ENCODE measurements around the gene ADORA2B.
"Not testable (repeated sequence)": the region's sequence is repeated elsewhere in the genome, so short reads cannot be mapped to it uniquely, and the experiment has no call there.

ADORA2B gene

DNA sequence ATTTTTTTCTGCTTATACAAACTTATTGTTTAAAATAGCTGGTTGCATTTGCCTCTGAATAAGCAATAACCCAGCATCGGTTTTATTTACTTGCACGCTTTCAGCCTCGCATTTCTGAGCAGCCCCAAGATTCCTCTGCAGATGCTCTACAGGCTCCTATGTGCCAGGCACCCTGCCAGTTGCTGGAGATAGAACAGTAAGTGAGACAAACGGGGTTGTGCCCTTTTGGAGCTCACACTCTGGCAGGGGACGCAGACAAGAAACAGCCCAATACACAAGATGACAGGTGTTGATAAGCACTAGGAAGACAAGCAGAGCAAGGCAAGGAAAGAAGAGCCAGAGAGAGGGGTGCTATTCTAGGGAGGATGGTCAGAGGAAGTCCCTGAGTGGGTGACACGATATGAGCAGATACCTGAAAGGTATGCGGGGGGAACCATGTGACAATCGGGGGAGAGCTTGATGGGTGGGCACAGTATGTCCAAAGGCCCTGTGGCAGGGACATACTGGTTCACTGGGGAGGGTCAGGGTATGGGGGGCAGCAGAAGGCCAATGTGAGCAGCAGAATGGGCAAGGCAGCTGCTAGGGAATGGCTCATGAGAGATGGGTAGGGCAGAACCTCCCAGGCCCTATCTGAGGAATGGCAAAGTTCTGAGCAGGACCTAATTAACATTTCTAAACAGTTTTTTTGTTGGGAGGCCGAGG is 18.7 kb upstream of the ADORA2B start:
- DNase-seq = no peak

DNA sequence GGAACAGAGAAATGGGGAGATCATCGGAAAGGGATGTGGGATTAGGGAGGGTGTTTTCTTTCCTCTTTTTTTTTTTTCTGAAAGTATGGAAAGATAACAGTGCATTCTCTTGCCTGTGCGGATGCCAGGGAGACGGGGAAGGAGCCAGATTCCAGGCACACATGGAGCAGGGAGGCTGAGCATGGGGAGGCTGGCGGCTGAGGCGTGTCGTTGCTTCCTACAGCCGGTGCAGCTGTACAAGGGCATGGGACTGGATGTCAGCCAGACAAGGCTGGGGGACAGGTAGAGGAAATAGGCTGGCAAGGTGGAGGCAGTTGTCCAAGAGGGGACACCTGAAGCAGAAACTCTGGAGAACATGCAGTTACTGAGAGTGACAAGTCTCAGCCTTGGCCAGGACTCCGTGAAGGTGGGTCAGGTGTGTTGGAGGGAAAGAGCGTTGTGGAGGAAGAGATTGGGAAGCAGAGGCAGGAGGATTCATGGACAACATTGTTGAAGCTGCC is 16.6 kb upstream of the ADORA2B start:
- DNase-seq = no peak

- DNase-seq = no peak
These were observed 15.0 kb upstream of the ADORA2B start for GRCh38 chr17:15929941-15930340.

- no peak for DNase-seq
These were observed 14.5 kb upstream of the ADORA2B start for GRCh38 chr17:15930426-15930825.

DNA sequence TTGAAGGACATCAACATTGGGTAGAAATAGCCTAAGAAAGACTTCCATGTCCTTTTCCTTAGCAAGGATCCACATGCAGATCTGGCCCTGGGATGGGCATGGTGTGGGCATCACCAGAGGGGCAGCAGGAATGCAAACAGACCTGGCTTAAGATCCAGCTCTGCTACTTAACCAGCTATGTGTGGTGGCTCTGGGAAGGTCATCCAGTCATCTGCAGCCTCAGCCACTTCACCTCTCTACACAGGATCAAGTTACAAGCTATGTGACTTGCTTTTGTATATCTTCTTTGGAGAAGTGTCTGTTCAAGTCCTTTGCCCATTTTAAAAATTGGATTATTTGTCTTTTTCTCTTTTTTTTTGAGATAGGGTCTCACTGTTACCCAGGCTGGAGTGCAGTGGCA is 13.5 kb upstream of the ADORA2B start:
- DNase-seq = no peak

DNA sequence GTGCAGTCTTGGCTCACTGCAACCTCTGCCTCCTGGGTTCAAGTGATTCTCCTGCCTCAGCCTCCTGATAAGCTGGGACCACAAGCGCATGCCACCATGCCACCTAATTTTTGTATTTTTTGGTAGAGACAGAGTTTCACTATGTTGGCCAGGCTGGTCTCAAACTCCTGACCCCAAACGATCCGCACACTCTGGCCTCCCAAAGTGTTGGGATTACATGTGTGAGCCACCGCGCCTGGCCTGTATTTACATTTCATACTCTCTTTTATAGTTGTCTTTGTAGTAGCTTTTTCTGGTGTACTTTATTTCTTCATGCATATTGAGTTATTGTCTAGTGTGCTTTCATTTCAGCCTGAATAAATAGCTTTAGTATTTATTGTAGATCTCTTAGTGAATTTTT is 10.1 kb upstream of the ADORA2B start:
- no peak for DNase-seq

DNA sequence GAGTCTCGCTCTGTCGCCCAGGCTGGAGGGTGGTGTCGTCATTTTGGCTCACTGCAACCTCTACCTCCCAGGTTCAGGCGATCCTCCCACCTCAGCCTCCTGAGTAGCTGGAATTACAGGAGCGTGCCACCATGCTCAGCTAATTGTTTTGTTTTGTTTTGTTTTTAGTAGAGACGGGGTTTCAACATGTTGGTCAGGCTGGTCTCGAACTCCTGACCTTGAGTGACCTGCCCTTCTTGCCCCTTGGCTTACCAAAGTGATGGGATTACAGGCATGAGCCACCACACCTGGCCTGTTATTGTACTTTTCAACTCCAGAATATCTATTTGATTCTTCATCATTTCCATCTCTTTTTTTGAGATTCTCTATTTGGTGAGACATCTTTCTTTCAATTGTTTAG is 9.0 kb upstream of the ADORA2B start:
- no peak for DNase-seq

GRCh38 chr17:15936481-15936880 is 8.4 kb upstream of the ADORA2B start:
- not testable (repeated sequence) for DNase-seq

- DNase-seq = no peak
These were observed 3.1 kb upstream of the ADORA2B start for GRCh38 chr17:15941781-15942180.

DNA sequence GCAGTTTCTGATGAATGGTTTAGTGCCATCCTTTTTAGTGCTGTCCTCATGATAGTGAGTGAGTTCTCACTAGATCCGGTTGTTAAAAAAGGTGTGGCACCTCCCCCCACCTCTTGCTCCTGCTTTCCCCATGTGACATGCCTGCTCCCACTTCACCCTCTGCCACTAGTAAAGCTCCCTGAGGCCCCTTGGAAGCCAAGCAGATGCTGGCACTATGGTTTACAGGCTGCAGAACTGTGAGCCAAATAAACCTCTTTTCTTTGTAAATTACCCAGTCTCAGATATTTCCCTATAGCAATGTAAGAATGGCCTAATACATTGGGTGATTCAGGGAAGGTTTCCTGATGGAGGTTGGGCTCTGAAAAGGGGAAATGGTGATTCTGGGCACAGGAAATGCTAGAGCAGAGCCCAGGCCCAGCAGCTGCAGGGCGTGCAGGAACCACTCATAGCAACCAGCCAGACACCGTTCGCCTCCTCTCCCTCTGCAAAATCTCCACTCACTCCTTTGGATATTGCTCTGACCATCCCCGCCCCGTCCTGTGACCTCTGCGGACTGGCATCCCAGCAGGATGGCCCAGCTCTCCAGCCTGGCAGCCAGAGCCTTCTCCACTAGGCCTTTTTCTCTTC is 2.6 kb upstream of the ADORA2B start:
- DNase-seq = no peak

GRCh38 chr17:15943971-15944758 is 765 bp upstream of the ADORA2B start:
- no peak for DNase-seq

DNA sequence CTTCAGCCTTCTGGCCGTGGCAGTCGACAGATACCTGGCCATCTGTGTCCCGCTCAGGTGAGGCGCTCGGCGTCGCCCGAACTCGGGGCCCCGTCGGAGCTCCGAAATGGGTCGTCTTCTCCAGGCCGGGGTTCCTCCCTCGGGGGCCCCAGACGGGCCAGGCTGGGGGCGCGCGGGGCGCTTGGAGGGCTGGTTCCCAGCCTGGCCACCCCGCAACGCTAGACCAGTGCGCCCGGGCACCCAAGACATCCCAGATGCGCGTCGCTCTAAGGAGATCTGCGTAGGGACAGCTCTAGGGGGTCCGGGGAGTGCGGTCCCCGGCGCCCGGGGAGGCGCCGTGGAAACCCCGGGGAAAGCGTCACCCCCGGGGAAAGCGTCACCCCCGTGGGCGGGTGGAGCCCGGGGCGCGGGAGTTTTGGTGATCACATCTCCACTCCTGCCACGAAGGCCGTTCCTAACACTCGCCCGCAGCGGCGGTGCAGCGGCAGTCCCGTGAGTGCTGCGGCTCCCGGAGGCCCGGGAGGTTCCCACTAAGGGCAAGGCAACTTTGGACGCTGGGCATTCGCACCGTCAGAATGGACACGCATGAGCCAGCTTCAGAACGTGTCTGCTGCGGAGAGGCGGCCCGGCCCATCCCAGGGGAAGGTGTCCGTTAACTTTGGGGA is 729 bp downstream of the ADORA2B start:
- no peak for DNase-seq

- DNase-seq = no peak
These were observed 1.7 kb downstream of the ADORA2B start for GRCh38 chr17:15946611-15947120.

DNA sequence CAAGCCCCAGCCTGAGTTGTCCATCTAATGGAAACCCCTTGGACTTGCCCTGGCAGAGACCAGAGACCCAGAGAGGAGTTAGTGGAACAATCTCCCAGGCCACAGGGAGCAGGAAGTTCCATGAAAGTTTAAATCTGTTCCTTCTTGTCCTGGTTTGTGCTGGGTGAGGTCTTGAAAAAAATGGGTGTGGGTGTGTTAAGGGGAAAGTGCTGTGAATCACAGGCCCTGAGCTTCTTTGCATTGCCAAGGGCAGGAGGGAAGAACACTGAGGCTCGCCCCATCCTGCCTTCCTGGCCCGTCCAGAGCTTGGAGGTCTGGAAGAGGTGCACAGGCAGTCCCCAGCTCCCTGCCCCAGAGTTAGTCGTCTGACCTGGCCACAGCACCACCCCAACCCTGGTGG is 2.3 kb downstream of the ADORA2B start:
- DNase-seq = no peak

DNA sequence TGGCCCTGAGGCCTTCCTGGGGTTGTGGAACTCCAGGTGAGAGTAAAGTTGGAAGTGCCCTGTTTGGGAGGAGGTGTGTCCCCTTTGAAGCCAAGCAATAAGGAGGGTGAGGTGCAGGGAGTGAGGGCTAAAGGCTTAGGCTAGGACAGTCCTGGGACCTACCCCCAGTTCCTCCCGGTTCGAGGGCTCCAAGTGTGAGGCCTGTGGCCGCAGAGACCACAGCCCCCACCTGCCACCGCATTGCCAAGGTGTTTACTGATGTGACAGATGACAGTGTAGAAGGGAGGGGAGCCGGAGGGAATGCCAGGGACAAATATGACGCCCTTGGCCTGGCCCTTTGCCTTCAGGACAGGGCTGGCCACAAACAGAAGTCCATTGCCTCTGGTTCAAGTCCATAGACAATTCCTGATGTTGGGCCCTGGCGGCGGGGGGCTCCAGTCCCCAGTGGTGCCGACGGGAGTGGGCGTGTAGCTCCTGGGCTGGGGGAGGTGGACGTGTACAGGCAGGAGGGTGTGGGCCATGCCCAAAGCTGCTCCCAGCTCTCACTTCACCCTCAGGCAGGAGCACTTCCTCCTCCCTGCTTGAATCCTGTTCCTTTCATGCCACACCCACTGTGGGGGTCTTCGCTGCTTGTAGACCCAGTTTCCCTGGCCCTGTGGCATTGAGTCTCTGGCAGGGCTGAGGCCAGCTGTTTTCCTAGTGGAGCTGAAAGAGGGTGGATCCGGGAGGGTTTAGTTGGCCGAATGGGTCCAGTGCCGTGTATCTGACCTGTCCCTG is 3.2 kb downstream of the ADORA2B start:
- DNase-seq = no peak

DNA sequence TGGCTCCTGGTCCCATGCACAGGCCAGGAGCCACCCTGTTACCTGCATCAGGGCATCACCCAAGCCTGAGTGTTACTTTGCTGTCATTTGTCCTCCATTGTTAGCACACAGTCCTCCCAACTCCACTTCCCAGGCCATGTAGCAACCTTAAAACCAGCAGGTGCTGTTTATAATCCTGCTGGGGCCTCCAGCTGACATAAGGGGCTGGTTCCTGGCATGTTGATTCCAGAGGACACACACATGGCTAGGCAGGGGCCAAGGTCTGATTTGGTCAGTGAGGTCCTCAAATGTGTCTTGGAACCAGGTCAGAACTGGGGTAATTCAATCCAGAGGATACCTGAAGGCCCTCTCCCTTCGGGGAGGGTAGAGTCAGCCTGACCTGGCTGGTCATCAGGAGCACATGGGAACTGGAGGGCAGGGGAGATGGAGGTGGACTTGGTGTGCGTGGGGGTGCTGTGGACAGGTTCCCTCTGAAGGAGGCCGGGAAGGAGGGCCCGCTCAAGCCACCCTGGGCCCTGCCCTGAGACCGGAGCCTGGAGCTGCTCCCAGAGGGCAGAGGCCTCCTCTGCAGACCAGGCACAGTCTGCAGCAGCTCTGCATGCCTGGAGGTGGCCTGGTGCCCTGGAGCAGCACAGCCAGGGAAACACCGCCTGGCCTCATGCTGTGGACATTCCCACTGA is 6.6 kb downstream of the ADORA2B start:
- no peak for DNase-seq

GRCh38 chr17:15952048-15952532 is 7.2 kb downstream of the ADORA2B start:
- DNase-seq = no peak

- DNase-seq = no peak
These were observed 8.2 kb downstream of the ADORA2B start for GRCh38 chr17:15952916-15953790.

GRCh38 chr17:15954222-15954621 is 9.3 kb downstream of the ADORA2B start:
- no peak for DNase-seq

- DNase-seq = no peak
These were observed 11.0 kb downstream of the ADORA2B start for GRCh38 chr17:15955793-15956541.
